ENCODE measurements around the gene TPM1. TPM values are rescaled to one million over a fixed set of nuclear protein-coding genes. Genes with fewer than 3 reads are reported as not detected.

The TPM1 gene
- total and polyA plus RNA-seq, 2 of the 4 experiments (the other 2 are of a cell fraction), result 661 to 1,623 TPM

DNA sequence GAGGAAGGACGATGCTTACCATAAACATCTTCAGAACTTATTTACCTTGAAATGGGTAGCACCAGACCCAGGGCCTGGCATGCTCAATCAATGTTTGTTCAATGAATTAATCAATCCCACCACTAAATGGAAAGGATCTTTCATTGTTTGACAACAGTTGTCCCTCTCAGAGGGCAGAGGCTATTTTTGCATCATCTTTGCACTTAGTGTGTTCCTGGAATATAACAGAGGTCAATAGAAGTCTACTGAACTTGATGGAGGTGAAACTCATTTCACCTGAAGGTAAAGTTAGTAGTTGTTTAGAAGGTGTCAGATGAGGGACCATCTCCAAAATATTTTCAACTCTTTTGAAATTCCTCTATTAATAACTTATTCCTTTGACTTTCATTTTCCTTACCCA, 42.3 kb downstream of the TPM1 start:
- POLR2A ChIA-PET (ENCODE audit: unreplicated experiment), result no interaction called here
- H3K56ac ChIP-seq (ENCODE audit: extremely low read depth, insufficient read depth, low read length), result no peak overlapping the region
- no peak overlapping the region for H3K9ac ChIP-seq (ENCODE audit: low read depth, low read length)
- no peak overlapping the region for H4K5ac ChIP-seq (ENCODE audit: low read depth, low read length)
- H3K4ac ChIP-seq (ENCODE audit: low read depth, low read length), result no peak overlapping the region
- no peak overlapping the region for H4K91ac ChIP-seq (ENCODE audit: insufficient read depth, low read depth, low read length)
- no peak overlapping the region for H2BK15ac ChIP-seq (ENCODE audit: low read depth, low read length)
- H3K18ac ChIP-seq (ENCODE audit: low read depth, low read length), result no peak overlapping the region
- no peak for ATAC-seq (ENCODE audit: low read depth)
- no peak overlapping the region for H3K14ac ChIP-seq (replicated peaks; ENCODE audit: low read depth, low read length)
- peaks cover 0 to 6% of the 10 kb centered on the region in 2 experiments; a peak in 1 of 4 replicates for H3K79me1 ChIP-seq (ENCODE audit: low read depth in 1 of 2, low read length in 2 of 2)
- H3K4me2 ChIP-seq (ENCODE audit: low read depth, low read length), result no peak overlapping the region
- H2BK20ac ChIP-seq (ENCODE audit: low read depth, low read length), result peak overlapping the region; percentile 28; the same call in 1 of the 2 replicates
- 0 out of 2 replicates have a peak overlapping the region, but pooled peaks have one; percentile 16 for H2AK5ac ChIP-seq (ENCODE audit: low read depth, low read length)
- no TSS peak for BruUV-seq (replicated peaks)
- H3K36me3 ChIP-seq (ENCODE audit: control insufficient read depth, insufficient read depth, low read length), result no peaks in the 10 kb centered on the region
- no peak for DNase-seq
- no peaks in the 10 kb centered on the region for H3K9me3 ChIP-seq (ENCODE audit: control insufficient read depth, insufficient read depth, low read length)
- CTCF ChIA-PET, result no interaction called here
- intact Hi-C loops (cut with micrococcal nuclease), result no loop called here
- H3K27me3 ChIP-seq (ENCODE audit: control insufficient read depth, insufficient read depth, low read length), result no peaks in the 10 kb centered on the region
- H2BK5ac ChIP-seq (ENCODE audit: low read depth, low read length, poor library complexity, severe bottlenecking), result no peak overlapping the region
- no peak overlapping the region for H3K23ac ChIP-seq (ENCODE audit: low read depth, low read length)
- no peak overlapping the region for H2BK120ac ChIP-seq (ENCODE audit: low read depth, low read length)
- H4K20me1 ChIP-seq (ENCODE audit: insufficient read depth, low read length), result no peaks in the 10 kb centered on the region
- H2AFZ ChIP-seq (replicated peaks; ENCODE audit: low read length, poor library complexity), result no peak overlapping the region
- no peak overlapping the region for H4K8ac ChIP-seq (ENCODE audit: low read depth in 2 of 2, low read length in 2 of 2)
- TF ChIP-seq, protein P1, sequence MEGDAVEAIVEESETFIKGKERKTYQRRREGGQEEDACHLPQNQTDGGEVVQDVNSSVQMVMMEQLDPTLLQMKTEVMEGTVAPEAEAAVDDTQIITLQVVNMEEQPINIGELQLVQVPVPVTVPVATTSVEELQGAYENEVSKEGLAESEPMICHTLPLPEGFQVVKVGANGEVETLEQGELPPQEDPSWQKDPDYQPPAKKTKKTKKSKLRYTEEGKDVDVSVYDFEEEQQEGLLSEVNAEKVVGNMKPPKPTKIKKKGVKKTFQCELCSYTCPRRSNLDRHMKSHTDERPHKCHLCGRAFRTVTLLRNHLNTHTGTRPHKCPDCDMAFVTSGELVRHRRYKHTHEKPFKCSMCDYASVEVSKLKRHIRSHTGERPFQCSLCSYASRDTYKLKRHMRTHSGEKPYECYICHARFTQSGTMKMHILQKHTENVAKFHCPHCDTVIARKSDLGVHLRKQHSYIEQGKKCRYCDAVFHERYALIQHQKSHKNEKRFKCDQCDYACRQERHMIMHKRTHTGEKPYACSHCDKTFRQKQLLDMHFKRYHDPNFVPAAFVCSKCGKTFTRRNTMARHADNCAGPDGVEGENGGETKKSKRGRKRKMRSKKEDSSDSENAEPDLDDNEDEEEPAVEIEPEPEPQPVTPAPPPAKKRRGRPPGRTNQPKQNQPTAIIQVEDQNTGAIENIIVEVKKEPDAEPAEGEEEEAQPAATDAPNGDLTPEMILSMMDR (conservative IDR thresholded peaks at IDR 0.05; ENCODE audit: low read depth, low read length), result no peak
- TF ChIP-seq NFE2L2 (IDR thresholded peaks at IDR 0.05; ENCODE audit: low read depth, low read length) (no peak), RFX5 (IDR thresholded peaks at IDR 0.05; ENCODE audit: low read depth, low read length) (no peak), MAZ (IDR thresholded peaks at IDR 0.05; ENCODE audit: borderline replicate concordance, low read depth, low read length) (no peak), CEBPB (IDR thresholded peaks at IDR 0.05; ENCODE audit: low read depth, low read length) (no peak), POLR2A (IDR thresholded peaks at IDR 0.05; ENCODE audit: low read depth, low read length) (no peak), MXI1 (IDR thresholded peaks at IDR 0.05; ENCODE audit: borderline replicate concordance, low read depth, low read length) (no peak), FOS (IDR thresholded peaks at IDR 0.05; ENCODE audit: low read depth, low read length) (no peak), SMC3 (IDR thresholded peaks at IDR 0.05; ENCODE audit: low read depth, low read length) (no peak), CHD1 (IDR thresholded peaks at IDR 0.05; ENCODE audit: low read depth, low read length) (no peak), MAFK (IDR thresholded peaks at IDR 0.05; ENCODE audit: low read depth, low read length) (no peak), RCOR1 (IDR thresholded peaks at IDR 0.05; ENCODE audit: insufficient replicate concordance, low read length) (no peak)
- no peak overlapping the region for H3K4me3 ChIP-seq (ENCODE audit: insufficient read depth, low read depth, low read length)
- no peak overlapping the region for H2AK9ac ChIP-seq (replicated peaks; ENCODE audit: low read depth, low read length, poor library complexity)
- H3K9me1 ChIP-seq (ENCODE audit: insufficient read depth, low read length), result peaks cover 22% of the 10 kb centered on the region
- peaks cover 34% of the 10 kb centered on the region for H3K4me1 ChIP-seq (ENCODE audit: control insufficient read depth, insufficient read depth, low read length)
- no peak overlapping the region for H3K27ac ChIP-seq (ENCODE audit: insufficient read depth, low read length)
- WGBS, 2 experiments (ENCODE audit: extremely low coverage in 2 of 2, insufficient read length in 1 of 2), result no CpG with 5 or more reads among the region's 1 CpG
- dilution Hi-C loops (cut with HindIII; ENCODE audit: low sequenced_read_pairs, unreplicated experiment), result no loop called here
- in situ Hi-C loops (cut with MboI; ENCODE audit: low sequenced_read_pairs), result no loop called here
